Thyroid gland (tissue), 4 donors: ENCODE measurements around the gene CACNB4.

Experiments used
- POLR2A ChIP-seq, 2 donors: fragments of 450-650 bp; IDR thresholded peaks; one replicate each; pipeline ENCODE4 v1.6.1; 2017; ENCODE audit warnings: antibody characterized with exemption in 2 of 2, mild to moderate bottlenecking in 2 of 2, moderate library complexity in 1 of 2
- TF ChIP-seq, protein P1 (sequence below), 6 experiments: fragments of 200-600 bp in 3 of 6; fragments of 450-650 bp in 3 of 6; sonication (generic) in 3 of 6; IDR thresholded peaks; one replicate each; pipeline ENCODE4 v1.5.1; 2016 to 2019; ENCODE audit warnings: antibody characterized with exemption in 6 of 6, mild to moderate bottlenecking in 2 of 6, inconsistent platforms in 1 of 6, moderate library complexity in 1 of 6

DNA sequence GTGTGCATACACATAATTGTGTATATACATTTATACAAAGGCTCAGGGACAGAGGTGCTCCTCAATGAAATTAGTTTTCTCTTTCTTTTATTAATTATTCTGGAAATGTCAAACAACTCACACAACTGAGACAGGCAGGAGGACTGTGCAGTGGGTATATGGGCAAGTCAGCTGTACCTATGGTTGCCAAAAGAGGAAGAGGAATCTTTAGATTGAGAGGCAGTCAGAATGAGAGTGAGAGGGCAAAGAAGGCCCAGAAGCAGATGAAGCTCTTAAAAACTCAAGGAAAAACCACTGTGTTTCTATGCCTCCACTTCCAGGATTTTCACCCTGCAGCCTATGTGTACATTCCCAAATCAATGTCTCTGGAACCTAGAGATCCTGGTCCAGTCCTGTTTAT, 79.1 kb downstream of the CACNB4 start:
- no peak for TF ChIP-seq POLR2A (IDR thresholded peaks at IDR 0.05)
- TF ChIP-seq, protein P1, sequence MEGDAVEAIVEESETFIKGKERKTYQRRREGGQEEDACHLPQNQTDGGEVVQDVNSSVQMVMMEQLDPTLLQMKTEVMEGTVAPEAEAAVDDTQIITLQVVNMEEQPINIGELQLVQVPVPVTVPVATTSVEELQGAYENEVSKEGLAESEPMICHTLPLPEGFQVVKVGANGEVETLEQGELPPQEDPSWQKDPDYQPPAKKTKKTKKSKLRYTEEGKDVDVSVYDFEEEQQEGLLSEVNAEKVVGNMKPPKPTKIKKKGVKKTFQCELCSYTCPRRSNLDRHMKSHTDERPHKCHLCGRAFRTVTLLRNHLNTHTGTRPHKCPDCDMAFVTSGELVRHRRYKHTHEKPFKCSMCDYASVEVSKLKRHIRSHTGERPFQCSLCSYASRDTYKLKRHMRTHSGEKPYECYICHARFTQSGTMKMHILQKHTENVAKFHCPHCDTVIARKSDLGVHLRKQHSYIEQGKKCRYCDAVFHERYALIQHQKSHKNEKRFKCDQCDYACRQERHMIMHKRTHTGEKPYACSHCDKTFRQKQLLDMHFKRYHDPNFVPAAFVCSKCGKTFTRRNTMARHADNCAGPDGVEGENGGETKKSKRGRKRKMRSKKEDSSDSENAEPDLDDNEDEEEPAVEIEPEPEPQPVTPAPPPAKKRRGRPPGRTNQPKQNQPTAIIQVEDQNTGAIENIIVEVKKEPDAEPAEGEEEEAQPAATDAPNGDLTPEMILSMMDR (IDR thresholded peaks at IDR 0.05) = no peak
